Measurements from ENCODE around the gene FIS1.

FIS1 gene

GRCh38 chr7:101198476-101198875, 46.4 kb downstream of the FIS1 start:
- no peak for FAIRE-seq
- TF ChIP-seq SPI1 (IDR thresholded peaks at IDR 0.05; ENCODE audit: low read depth, low read length) = no peak
- TF ChIP-seq TAF1 (IDR thresholded peaks at IDR 0.05; ENCODE audit: low read depth, low read length) = no peak
- TF ChIP-seq POLR2AphosphoS5 (IDR thresholded peaks at IDR 0.05; ENCODE audit: low read depth, low read length) = no peak
- no peak for TF ChIP-seq POLR2A (IDR thresholded peaks at IDR 0.05; ENCODE audit: low read depth, low read length)
- TF ChIP-seq PAX5 (IDR thresholded peaks at IDR 0.05; ENCODE audit: insufficient read depth, low read length, severe bottlenecking) = no peak
- TF ChIP-seq POU2F2 (IDR thresholded peaks at IDR 0.05; ENCODE audit: low read depth, low read length) = no peak
- no peak for DNase-seq (ENCODE audit: insufficient read length, low spot score)

GRCh38 chr7:101197991-101198390, 46.9 kb downstream of the FIS1 start:
- DNase-seq (ENCODE audit: insufficient read length, low spot score) (no peak), FAIRE-seq (no peak)
- TF ChIP-seq SPI1 (IDR thresholded peaks at IDR 0.05; ENCODE audit: low read depth, low read length) (no peak), POLR2AphosphoS5 (IDR thresholded peaks at IDR 0.05; ENCODE audit: low read depth, low read length) (no peak), TAF1 (IDR thresholded peaks at IDR 0.05; ENCODE audit: low read depth, low read length) (no peak), POLR2A (IDR thresholded peaks at IDR 0.05; ENCODE audit: low read depth, low read length) (no peak), POU2F2 (IDR thresholded peaks at IDR 0.05; ENCODE audit: low read depth, low read length) (no peak), PAX5 (IDR thresholded peaks at IDR 0.05; ENCODE audit: insufficient read depth, low read length, severe bottlenecking) (no peak)

DNA sequence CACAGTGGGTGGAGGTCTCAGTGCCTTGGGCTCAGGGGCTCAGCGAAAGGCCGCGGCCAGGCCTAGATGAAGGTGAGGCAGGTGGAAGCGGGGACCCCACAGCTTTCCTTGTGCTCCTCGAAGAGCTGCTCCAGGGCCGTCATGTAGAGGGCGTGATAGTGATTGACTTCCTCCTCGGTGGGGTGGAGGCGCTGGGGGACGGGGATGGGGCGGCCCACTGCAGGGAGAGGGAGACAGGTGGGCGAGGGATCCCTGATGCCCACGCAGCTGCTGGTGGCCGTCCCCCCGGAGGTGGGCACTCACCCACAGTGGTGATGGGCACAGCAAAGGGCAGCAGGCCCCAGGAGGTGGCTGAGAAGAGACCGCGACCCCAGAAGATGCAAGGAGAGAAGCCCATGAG, 49.0 kb downstream of the FIS1 start:
- no peak for TF ChIP-seq TAF1 (IDR thresholded peaks at IDR 0.05; ENCODE audit: low read depth, low read length)
- no peak for TF ChIP-seq POLR2A (IDR thresholded peaks at IDR 0.05; ENCODE audit: low read depth, low read length)
- no peak for TF ChIP-seq PAX5 (IDR thresholded peaks at IDR 0.05; ENCODE audit: insufficient read depth, low read length, severe bottlenecking)
- no peak for TF ChIP-seq POLR2AphosphoS5 (IDR thresholded peaks at IDR 0.05; ENCODE audit: low read depth, low read length)
- TF ChIP-seq POU2F2 (IDR thresholded peaks at IDR 0.05; ENCODE audit: low read depth, low read length) = no peak
- TF ChIP-seq SPI1 (IDR thresholded peaks at IDR 0.05; ENCODE audit: low read depth, low read length) = no peak
- FAIRE-seq (no peak), DNase-seq (ENCODE audit: insufficient read length, low spot score) (no peak)

All from GM12891 (cell line).